Activated CD4-positive, alpha-beta T cell treated with anti-CD3 and anti-CD28 coated beads for 48 hours (primary cell): ENCODE results near the gene NXNL2.

Source experiments
- DNase-seq: peaks from one replicate; pipeline ENCODE4 v3.0.0-alpha.2; 2020

Gene NXNL2

GRCh38 chr9:88580961-88581360 is 46.0 kb downstream of the NXNL2 start:
- DNase-seq = no peak

- DNase-seq = no peak
These were observed 49.1 kb downstream of the NXNL2 start for GRCh38 chr9:88583901-88584596.

- DNase-seq = no peak
These were observed 50.4 kb downstream of the NXNL2 start for GRCh38 chr9:88585426-88585825.

GRCh38 chr9:88586452-88586851 is 51.5 kb downstream of the NXNL2 start:
- no peak for DNase-seq

- DNase-seq = no peak
These were observed 52.2 kb downstream of the NXNL2 start for GRCh38 chr9:88587182-88587581.

GRCh38 chr9:88587885-88588649 is 53.1 kb downstream of the NXNL2 start:
- DNase-seq = no peak

GRCh38 chr9:88589656-88590055 is 54.7 kb downstream of the NXNL2 start:
- DNase-seq = no peak

- peak; percentile 26 for DNase-seq
These were observed 55.7 kb downstream of the NXNL2 start for GRCh38 chr9:88590558-88591146.

- peak; percentile 69 for DNase-seq
These were observed 58.7 kb downstream of the NXNL2 start for GRCh38 chr9:88593537-88594185.
